Measurements from ENCODE around the gene FUT3.
"Not testable (repeated sequence)": the region's sequence is repeated elsewhere in the genome, so short reads cannot be mapped to it uniquely, and the experiment has no call there.

The FUT3 gene

DNA sequence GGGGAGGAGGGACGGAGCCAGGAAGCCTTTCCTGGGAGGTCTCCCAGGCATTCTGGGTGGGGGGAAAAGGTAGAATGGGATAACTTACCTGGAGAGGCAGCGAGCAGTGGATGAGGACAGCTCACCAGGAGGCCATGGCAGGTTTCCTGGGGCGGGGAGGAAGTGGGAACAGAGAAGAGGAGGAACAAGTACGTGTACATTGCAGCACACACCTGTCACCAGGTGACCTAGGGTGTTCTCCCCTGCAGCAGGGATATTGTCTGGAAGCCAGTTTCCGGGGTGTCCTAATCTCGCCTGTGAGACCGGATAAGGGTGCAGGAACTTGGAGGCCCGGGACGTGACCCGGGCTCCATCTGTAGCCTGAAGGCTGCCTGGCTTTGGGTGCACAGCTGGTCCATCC is at the start of gene FUT3:
FUT3 (minus strand) TSS at position 148 of the 400 bp plus-strand sequence.
- DNase-seq (ENCODE audit: low read depth in 2 of 3, low spot score in 2 of 3) = no peak

DNA sequence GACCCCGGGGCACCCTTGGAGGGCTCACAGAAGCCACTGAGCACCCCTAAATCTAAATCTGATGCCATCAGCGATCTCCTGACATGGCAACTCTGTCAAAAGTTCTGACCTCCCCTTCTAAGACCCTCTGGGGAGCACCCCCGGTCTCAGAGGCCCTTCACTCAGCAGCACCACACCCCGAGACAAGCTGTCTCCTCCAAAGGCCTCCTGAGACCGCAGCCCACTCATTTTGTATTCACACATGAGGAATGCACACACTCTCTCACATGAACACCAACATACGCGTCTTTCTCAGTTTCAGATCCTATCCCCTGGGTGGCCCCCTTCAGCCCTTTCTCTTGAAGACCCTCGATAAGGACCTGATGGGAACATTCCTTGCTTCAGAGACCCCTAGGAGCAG is 49.7 kb upstream of the FUT3 start:
- no peak for DNase-seq (ENCODE audit: low read depth in 2 of 3, low spot score in 2 of 3)

DNA sequence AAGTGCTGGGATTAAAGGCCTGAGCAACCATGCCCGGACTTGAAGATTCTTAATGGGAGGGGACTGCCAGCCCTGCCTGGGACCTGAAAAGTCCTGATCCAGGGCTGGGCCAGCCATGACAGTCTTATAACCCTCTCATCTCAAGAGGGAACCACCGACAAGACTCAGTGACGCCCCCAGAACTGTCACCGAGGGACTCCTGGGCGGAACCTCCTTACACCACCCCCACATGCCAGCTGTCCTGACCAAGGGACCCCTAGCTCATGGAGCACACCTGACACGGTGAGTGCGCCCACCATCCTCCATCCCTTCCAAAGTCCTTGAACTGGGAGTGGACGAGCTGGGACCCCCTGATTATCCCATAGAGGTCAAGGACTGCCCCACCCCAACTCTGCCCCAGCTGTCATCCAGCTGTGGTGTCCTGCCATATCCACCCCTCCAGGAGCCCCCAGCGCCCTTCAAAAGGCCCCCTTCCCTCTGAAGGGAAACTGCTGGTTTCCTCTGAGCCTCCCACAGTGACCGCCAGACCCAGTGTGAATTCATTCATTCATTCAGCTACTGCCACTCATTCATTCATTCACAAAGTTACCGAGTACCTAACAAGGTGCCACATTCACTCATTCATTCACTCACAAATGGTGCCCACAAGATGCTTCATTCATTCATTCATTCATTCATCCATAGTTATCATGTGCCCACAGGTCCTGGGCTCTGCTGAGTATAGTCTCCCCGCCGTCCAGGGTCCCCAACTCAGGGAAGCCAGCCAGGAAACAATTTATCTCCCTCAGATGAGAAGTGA is 48.7 kb upstream of the FUT3 start:
- no peak for DNase-seq (ENCODE audit: low read depth in 2 of 3, low spot score in 2 of 3)

DNA sequence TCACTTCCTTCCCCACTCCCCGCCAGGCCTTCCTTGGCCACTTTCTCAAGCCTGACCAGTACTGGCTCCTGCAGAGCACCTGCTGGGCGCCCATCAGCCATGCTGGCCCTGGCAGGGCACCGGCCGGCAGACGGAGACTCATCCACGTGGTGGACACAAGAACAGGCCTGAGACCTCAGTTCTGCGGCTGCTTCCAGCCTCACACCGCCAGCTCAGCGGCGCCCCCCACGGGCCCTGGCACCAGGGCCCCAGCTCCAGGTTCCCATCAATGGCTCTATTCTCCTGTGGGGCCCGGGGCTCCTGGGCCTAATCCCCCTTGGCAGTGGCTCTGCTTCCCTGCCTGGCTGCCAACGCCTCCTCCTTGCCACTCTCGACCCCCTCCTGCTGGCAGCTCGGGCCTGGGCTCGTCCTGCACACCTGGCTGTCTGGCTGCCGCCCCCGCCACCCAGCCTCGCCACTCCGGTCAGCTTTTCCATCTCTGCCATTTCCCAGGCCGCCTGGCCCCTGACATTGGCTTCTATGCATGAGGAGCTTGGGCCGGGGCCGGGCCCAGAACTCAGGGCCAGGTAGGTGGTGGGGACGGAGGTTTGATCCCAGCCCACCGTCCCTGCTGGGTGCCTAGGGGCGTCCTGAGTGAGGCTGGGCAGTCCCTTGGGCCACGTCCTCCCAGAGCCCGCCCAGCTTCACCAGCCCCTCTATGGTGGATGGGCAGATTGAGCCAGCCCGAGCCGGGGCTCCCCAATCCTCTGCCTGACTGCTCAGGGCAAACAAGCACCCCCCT is 46.1 kb upstream of the FUT3 start:
- DNase-seq (ENCODE audit: low read depth in 2 of 3, low spot score in 2 of 3) = no peak

DNA sequence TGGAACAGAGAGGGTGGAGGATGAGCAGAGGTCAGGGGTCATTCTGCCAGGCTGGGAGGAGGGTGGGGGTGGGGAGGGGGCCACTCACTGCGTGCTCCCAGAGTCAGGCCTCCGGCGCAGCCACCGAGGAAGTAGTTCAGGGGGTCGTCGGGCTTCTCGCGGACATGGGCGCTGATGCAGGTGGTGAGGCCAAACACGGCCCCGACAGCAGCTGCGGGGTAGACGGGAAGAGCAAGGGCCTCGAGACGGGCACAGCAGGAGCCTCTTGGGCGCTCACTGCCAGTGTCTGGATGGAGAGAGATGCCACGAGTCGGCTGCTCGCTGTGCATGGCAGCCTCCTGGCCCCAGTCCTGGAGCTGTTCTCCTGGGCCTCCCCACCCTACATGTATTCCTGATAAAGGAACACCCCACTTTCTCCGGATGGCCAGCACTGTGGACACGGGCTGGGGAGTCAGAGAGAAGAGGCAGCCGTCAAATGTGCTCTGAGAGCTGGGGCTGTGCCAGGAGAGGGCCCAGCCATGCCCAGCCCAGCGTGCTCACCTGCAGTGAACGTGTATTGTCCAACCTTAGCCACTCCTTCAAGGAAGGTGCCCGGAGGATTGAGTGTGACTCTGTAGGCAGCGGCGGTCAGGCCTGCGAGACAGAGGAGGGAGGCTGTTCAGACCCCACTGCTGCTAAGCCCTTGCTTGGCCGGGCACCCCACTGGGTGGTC is 45.3 kb upstream of the FUT3 start:
- DNase-seq (ENCODE audit: low read depth in 2 of 3, low spot score in 2 of 3) = no peak

DNA sequence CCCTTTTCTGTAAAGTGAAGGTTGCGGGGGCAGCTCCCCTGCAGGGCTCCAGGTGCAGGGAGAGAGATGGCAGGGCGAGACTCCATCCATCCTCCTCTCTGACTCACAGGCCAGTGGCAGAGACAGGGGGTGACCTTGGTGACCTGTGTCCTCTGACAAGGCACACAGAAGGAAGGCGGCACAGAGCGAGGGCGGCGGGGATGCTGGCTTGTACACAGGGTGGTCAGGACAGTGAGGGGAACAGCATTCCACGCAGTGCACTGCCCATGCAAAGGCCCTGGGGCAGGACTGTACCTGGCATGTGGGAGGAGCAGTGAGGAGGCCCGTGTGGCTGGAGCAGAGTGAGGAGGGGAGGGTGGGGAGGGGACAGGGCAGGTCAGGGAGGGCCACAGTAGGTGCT is 44.6 kb upstream of the FUT3 start:
- no peak for DNase-seq (ENCODE audit: low read depth in 2 of 3, low spot score in 2 of 3)

DNA sequence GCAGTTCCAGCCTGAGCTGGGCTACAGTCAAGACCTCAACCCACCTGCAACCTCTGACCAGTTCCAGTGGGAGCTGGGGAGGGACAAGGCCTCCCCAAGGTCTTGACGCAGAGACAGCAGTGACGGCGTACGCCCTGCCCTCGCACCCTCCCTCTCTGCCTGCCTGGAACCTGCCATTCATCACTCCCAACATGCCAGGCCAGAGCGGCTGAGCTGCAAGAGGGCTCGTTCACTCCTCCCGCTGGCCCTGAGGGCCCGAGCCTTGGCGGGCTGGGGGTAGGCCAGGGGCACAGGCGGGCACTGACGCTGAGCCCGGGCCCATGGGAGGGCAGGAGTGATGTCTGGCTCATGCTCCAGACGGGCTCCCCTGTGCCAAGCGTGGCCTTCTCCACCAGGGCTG is 44.2 kb upstream of the FUT3 start:
- no peak for DNase-seq (ENCODE audit: low read depth in 2 of 3, low spot score in 2 of 3)

DNA sequence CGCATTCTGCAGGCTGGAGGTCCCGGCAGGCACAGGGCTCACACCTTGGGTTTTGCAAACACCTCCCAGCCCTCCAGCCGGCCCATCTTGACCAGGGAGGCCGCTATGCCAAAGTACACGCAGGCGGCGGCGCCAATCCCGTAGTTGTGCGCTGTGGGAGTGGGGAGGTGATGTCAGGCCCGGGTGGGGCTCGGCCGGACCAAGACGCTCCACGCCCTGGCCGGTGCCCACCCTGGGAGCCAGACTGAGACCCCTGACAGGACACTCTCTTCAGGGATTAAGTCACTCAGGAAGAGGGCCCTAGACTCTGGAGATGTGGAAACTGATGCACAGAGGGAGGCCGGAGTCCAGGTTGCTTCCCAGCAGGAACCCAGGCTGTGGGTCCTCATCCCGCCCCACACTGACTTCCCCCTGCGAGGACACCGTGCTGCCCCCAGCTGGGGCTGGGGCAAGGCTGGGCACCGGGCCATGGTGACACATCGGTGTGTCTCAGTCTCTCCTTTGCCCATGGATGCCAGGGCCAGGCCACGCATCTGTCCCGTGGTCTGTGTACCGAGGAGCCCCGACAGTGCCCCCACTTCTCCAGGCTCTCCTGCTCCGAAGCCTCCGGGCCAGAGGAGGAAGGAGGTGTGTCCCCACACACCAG is 43.6 kb upstream of the FUT3 start:
- no peak for DNase-seq (ENCODE audit: low read depth in 2 of 3, low spot score in 2 of 3)

DNA sequence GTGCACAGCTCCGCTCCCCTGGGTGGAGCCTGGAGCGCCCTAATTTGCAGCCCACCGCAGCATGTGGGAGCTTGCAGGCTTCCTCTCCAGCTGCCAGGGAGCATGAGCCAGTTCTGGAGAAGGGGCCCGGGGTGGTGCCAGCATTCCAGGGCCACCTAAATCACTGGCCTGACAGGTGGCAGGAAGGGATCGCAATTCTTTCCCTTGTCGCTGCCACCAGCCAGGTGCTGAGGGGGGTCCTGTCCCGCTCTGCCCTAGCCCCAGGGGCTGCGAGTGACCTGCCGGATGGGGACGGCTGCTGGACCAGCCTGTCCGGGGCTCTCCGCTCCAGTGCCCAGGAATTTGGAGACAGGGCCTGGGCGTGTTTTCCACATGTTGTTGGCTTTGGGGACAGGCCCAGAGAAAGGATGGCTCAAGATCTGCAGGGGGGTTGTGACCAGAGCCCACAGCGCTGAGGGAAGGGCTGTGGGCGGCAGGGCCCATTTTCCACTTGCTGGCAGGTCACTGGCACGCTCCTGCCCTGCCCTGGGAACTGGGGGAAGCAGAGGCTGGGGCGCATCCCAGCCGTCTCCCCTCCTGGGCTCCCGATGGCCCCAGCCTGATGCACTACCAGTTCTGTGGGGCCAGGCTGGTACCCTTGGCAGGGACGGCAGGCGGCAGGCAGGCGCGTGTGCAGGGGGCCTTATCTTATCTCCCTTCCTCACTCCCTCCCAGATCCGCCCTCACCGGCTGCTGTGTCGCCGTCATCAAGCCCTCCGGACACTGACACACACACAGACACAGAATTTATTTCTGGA is 42.9 kb upstream of the FUT3 start:
- no peak for DNase-seq (ENCODE audit: low read depth in 2 of 3, low spot score in 2 of 3)

DNA sequence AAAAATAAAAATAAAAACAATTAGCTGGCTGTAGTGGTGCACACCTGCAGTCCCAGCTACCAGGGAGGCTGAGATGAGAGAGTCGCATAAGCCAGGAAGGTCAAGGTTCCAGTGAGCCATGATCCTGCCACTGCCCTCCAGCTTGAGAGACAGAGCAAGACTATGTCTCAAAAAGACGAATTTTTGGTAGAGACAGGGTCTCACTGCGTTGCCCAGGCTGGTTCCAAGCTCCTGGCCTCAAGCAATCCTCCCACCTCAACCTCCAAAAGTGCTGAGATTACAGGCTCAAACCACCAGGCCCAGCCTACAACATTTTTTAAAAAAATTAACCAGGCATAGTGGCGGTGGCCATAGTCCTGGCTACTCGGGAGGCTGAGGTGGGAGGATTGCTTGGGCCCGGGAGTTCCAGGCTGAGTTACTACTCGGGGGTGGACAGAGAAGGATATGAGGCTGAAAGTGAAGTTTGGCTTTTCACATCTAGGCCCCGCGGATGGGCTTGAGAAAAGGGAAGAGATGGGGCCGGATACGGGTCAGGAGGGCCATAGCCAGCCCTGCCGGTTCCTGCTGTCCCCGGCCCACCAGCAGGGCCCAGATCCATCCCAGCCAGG is 42.2 kb upstream of the FUT3 start:
- no peak for DNase-seq (ENCODE audit: low read depth in 2 of 3, low spot score in 2 of 3)

DNA sequence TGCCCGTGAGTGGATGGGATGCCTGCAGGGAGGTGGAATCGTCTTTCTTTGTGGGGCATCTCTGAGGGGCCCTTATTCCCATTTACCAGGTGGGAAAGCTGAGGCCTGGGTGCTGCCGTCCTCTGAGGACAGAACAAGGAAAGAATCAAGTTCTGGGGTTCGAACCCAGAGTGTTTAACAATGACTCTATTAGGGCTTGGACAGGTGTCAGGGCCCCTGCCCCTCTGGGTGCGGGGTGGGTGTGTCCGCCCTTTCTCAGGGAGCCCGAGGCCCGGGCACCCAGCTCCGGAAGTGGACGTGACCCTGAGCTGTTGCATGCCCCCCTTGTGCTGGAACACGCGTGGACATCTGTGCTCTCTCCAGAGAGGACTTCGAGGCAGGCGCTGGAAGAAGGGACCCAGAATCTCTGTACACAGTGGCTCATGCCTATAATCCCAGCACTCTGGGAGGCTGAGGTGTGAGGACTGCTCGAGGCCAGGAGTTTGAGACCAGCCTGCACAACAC is 41.6 kb upstream of the FUT3 start:
- DNase-seq (ENCODE audit: low read depth in 2 of 3, low spot score in 2 of 3) = no peak

DNA sequence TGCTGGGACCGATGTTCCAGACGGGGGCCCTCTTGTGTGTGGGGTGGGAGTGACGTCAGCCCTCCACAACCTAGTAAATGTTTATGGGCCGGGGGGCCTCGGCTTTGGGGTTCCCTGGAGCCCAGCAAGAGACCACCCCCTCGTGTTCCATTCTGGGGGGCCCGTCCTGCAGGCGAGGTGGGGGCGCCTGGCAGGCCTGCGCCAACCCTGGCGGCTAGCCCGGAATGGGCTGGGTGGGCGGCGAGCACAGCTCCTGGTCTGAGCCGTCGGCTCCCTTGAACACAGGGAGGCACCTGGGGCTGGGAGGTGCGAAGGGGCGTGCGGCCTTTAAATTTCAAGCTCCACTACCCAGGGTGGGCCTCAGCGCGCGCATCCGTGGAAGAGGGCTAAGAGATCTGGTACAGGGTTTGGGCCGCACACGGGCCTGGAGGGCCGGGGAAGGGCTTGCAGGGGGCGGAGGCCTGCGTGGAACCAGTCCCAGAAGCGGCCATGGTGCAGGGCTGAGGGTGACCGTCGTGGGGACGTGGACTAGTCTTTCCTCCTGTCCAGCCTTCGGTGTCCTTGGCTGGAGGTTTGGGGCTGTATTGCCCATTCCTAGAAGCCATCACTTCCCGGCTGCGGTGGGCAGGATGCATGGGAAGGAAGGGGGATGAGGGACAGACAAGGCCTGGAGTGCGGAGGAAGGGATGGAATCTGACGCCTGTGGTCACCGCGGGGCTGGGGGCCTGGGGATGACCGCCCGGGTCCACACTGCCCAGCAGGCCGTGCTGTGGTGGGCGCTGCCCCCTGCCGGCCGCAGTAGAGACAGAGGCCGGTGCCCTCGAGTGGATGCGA is 40.9 kb upstream of the FUT3 start:
- no peak for DNase-seq (ENCODE audit: low read depth in 2 of 3, low spot score in 2 of 3)

DNA sequence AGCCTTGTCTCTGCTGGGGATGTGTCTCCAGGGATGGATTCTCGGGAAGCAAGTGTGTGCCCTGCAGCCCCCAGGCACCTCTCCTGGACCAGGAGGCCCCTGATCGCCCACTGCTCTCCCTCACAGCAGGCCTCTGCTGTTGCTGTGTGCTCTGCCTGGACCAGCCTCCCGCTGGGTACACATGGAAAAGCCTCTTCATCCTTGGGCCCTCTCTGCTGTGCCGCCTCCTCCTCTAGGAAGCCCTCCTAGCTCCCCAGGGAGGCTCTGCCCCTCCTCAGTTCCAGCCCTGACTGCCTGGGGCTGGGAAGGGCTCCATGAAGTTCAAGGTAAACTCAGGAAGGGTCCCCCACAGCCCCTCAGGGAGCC is 40.3 kb upstream of the FUT3 start:
- DNase-seq (ENCODE audit: low read depth in 2 of 3, low spot score in 2 of 3) = no peak

DNA sequence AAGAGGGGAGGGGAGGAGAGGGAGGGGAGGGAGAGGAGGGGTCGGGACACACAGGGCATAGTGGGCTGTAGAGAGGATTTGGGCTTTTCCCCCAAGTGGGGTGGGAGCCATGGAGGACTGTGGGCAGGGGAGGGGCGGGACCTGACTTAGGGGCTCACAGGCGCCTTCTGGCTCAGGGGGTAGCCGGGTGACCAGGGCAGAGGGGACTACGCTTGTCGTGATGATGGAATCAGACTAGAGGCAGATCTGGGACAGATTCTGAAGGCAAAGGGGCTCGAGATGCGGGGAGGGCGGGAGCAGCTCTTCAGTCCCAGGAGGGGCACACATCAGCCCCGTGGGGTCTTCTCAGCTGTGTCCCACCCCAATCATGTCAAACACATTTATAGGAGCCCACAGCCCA is 38.9 kb upstream of the FUT3 start:
- no peak for DNase-seq (ENCODE audit: low read depth in 2 of 3, low spot score in 2 of 3)

DNA sequence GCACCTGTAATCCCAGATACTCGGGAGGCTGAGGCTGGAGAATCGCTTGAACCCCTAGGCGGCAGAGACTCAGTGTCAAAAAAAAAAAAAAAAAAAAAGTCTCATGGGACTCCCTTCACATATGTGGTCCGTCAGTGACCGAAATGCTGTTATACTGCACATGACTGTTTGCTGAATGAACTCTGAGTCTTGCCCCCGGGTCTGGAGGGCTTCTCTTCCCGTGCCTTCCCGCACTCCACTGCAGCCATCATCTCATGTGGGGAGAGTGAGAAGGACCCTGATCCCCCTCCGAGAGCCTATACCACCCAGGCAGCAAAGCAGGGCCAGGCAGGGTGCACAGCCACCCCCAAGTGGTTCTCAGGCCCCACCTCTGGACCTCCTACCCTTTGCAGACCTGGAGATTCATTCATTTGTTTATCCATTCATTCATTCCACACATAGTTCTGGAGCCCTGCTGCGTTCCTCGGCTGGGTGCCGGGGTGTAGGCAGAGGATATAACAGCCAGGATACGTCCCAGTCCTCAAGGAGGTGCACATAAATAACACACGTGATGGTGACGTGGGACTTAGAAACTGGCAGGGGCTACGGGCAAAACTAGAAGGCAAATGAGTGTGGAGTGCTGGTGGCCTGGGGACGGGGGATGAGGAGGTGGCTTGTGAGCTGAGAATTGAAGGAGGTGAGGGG is 38.2 kb upstream of the FUT3 start:
- no peak for DNase-seq (ENCODE audit: low read depth in 2 of 3, low spot score in 2 of 3)

DNA sequence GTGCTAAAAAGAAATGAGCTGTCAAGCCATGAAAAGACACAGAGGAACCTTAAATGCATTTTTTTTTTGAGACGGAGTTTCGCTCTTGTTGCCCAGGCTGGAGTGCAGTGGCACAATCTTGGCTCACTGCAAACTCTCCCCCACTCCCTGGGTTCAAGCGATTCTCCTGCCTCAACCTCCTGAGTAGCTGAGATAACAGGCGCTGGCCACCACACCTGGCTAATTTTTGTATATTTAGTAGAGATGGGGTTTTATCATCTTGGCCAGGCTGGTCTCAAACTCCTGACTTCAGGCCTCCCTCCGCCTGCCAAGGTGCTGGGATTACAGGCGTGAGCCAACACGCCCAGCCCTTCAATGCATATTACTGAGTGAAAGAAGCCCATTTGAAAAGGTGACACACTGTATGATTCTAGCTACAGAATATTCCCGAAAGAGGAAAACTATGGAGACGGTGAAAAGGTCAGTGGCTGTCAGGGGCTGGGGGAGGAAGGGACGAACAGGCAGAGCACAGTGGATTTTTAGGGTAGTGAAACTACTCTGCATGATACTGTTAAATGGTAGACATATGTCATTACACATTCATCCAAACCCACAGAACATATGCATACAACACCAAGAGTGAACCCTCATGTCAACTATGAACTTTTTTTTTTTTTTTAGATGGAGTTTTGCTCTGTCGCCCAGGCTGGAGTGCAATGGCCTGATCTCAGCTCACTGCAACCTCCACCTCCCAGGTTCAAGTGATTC is 33.0 kb upstream of the FUT3 start:
- not testable (repeated sequence) for DNase-seq (ENCODE audit: low read depth in 2 of 3, low spot score in 2 of 3)

DNA sequence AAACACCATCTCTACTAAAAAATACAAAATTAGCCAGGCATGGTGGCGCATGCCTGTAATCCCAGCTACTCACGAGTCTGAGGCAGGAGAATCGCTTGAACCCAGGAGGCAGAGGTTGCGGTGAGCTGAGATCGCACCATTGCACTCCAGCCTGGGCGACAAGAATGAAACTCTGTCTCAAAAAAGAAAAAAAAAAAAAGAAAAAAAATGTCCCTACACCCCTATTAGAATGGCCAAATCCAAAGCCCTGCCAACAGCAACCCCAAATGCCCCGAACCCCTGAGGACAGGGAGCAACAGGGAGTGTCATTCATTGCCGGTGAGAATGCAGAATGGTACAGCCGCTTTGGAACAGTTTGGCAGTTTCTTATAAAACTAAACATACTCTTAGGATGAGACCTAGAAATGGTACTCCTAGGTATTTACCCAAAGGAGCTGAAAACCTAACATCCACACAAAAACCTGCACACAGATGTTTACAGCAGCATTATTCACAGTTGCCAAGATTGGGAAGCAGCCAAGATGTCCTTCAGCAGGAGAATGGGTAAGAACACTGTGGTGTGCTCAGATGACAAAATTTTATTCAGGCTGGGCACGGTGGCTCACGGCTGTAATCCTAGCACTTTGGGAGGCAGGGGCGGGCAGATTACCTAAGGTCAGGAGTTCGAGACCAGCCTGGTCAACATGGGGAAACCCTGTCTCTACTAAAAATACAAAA is 32.1 kb upstream of the FUT3 start:
- DNase-seq (ENCODE audit: low read depth in 2 of 3, low spot score in 2 of 3) = not testable (repeated sequence)

Data from activated CD8-positive, alpha-beta memory T cell treated with anti-CD3 and anti-CD28 coated beads for 48 hours (primary cell).